GM19193 (cell line): Measurements from ENCODE around the gene HRH1.

Experiments used
- POLR2A ChIP-seq: IDR thresholded peaks from 4 replicates; pipeline ENCODE4 v1.6.1; 2011; ENCODE audit not compliant: insufficient read depth, insufficient read length; ENCODE audit errors: extremely low read depth

The HRH1 gene

GRCh38 chr3:11154036-11154952 is at the start of gene HRH1:
Gene HRH1 (plus strand): TSS chr3:11154493. CDS start chr3:11259038, 104,545 bp downstream.
- no peak for TF ChIP-seq POLR2A

GRCh38 chr3:11115548-11115947 is 38.7 kb upstream of the HRH1 start:
- no peak for TF ChIP-seq POLR2A

- TF ChIP-seq POLR2A: no peak
Observed at GRCh38 chr3:11116336-11117059, 37.8 kb upstream of the HRH1 start.

- no peak for TF ChIP-seq POLR2A
Observed at GRCh38 chr3:11117591-11117990, 36.7 kb upstream of the HRH1 start.

- no peak for TF ChIP-seq POLR2A
Observed at GRCh38 chr3:11118181-11118682, 36.1 kb upstream of the HRH1 start.

GRCh38 chr3:11120091-11120805 is 34.0 kb upstream of the HRH1 start:
- TF ChIP-seq POLR2A: no peak

- TF ChIP-seq POLR2A: no peak
Observed at GRCh38 chr3:11126653-11127052, 27.6 kb upstream of the HRH1 start.

- no peak for TF ChIP-seq POLR2A
Observed at GRCh38 chr3:11128682-11129632, 25.3 kb upstream of the HRH1 start.

GRCh38 chr3:11130385-11130784 is 23.9 kb upstream of the HRH1 start:
- no peak for TF ChIP-seq POLR2A

GRCh38 chr3:11131371-11131770 is 22.9 kb upstream of the HRH1 start:
- TF ChIP-seq POLR2A: no peak

GRCh38 chr3:11132861-11133260 is 21.4 kb upstream of the HRH1 start:
- no peak for TF ChIP-seq POLR2A

- TF ChIP-seq POLR2A: no peak
Observed at GRCh38 chr3:11134794-11135193, 19.5 kb upstream of the HRH1 start.

- no peak for TF ChIP-seq POLR2A
Observed at GRCh38 chr3:11136116-11136515, 18.2 kb upstream of the HRH1 start.
